Endometrial microvascular endothelial cells (primary cell): Measurements from ENCODE around the gene PARD6G. TPM values are rescaled to one million over a fixed set of nuclear protein-coding genes. Genes with fewer than 3 reads are reported as not detected.
"Not testable (repeated sequence)": the region's sequence is repeated elsewhere in the genome, so short reads cannot be mapped to it uniquely, and the experiment has no call there.

Experiments used
- in situ Hi-C: cut with HindIII; loops from 2 replicates; pipeline ENCODE4 v1.10.0; 2017; ENCODE audit warnings: low sequenced_read_pairs, low pct_unique_long_range_greater_than_20kb; ENCODE audit errors: inconsistent ontology term
- total RNA-seq: library from RNA; depleted of rRNA; stranded (reverse); fragments of >200 nt; gene quantifications from one replicate; pipeline ENCODE4 v1.2.3, GENCODE V29; 2015; ENCODE audit errors: inconsistent ontology term

Gene PARD6G
- total RNA-seq, 1 donor from 2014 or later: not detected

DNA sequence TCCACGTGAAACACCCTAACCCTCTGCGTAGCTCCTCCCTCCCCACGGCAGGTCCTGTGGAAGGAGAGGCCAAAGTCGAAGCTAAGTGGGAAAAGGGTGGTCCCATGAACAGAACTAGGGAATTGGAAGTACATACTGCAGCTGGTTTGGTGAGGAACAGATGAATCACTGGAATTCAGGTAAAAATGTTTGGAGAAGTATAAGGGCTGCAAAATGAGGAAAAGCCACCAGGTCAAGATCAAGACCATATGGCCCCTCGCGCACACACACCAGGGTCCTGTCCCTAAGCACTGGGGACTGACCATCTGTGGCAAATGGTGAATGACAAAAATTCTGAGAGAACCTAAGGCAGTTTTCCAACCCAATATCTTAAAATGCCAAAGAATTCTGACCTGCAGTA is 3.1 kb downstream of the PARD6G start:
- in situ Hi-C loops: no loop called here

DNA sequence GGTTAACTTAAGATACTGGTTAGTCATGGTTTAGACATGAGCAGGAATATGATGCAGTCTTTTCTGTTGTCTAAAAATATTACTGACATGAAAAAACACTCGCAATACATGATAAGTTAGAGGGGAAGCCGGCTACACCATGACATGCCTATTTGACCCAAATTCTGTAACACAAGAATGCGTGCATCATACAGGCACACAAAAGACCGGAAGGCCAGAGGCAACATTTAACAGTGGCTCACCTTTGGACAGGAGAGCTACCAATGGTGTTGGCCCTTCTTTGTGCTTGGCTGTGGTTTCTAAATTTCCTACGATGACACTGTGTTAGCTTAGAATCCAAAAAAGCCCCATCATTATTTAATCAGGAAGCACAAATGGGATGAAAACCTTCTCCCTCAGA is 4.1 kb downstream of the PARD6G start:
- in situ Hi-C loops: no loop called here

DNA sequence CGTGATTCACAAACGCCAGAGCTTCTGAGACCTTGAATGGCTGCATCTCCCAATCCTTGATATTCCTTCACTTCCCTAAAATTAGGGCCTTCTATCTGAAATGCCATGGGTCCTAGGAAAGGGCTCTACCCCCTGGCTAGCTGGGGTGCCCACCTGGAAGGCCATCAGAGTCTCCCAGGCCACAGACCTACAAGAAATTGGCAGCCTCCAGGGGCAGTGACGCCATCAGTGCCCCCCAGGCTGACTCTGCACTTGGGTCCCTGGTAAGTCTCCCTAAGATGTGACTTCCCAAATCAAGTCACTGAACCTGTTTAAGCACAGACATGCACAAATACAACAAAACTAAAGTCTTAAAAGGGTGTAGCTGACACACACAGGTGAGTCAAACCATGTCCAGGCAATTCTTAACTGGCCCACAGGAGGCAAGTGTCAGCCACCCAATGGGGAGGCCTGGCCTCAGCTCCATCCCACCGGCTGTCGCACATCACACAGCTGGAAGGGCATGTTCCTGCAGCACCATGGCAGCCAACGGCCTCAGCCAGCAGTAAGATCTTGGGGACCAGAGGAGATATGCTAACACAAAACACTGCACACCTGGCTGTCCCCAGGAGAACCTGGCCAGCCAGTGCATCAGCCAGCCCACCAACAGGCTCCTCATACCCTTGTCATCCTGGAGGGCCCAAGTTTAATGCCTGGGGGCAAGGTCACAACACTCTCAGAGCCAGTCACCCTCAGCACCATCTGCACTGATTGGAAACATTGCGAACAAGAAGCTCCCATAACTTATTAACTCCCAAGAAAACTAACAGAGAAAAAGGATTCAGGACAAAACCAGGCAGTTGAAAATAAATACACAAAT is 5.2 kb downstream of the PARD6G start:
- in situ Hi-C loops: no loop called here

DNA sequence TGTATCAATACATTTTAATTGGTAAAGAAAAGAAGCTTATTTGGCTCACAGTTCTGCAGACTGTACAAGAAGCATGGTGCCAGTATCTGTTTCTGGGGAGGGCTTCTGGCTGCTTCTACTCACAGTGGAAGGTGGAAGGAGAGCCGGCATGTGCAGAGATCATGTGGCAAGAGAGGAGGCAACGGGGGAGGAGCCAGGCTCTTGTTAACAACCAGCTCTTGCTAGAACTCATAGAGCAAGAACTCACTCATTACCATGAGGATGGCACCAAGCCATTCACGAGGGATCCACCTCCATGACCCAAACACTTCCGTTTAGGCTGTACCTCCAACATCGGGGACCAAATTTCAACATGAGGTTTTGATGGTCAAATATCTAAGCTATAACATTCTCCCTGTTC is 7.5 kb downstream of the PARD6G start:
- in situ Hi-C loops: no loop called here

DNA sequence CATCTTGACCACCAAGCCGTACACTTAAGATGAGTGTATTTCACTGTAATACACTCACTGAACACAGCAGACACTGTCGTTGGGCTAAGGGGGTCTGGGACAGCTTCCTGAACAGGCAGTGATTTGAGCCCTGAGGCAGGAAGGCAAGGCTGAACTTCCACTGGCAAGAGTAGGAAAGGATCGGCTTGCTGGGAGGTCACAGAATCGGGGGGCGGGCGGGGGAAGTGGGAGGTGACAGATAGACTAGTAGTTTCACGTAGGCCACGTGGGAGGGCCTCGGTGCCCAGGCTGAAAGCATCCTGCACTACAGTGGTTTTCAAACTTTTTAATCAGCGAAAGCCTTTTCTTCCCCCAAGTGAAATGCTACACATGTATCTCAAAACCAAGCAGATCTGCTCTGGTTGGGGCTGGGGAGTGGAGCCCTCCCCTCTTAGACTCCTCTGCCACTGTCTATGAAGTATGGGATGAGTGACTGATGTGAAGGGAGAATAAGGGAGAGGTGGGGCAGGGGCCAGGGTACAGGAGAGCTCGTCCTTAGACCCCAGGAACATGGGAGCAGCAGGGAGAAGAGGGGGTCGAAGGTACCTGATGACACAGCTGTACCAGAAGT is 8.6 kb downstream of the PARD6G start:
- in situ Hi-C loops: no loop called here

DNA sequence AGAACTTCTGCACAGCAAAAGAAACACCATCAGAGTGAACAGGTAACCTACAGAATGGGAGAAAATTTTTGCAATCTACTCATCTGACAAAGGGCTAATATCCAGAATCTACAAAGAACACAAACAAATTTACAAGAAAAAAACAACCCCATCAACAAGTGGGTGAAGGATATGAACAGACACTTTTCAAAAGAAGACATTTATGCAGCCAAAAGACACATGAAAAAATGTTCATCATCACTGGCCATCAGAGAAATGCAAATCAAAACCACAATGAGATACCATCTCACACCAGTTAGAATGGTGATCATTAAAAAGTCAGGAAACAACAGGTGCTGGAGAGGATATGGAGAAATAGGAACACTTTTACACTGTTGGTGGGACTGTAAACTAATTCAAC is 9.8 kb downstream of the PARD6G start:
- in situ Hi-C loops: not testable (repeated sequence)

DNA sequence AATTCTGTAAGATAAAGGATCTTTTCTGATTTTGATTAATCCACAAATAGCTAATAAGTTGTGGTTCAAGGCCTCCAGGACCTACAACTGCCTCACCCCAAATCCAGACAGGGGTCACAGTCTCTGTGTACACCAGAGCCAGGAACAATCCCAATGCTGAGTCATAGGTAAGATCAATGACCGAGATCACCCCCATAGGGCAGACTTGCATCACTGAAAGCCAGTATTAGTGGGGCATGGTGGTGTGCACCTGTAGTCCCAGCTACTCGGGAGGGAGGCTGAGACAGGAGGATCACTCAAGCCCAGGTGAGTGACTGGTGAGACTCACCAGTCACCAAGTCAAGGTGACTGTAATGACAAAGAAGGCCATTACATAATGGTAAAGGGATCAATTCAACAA is 12.9 kb downstream of the PARD6G start:
- in situ Hi-C loops: no loop called here

DNA sequence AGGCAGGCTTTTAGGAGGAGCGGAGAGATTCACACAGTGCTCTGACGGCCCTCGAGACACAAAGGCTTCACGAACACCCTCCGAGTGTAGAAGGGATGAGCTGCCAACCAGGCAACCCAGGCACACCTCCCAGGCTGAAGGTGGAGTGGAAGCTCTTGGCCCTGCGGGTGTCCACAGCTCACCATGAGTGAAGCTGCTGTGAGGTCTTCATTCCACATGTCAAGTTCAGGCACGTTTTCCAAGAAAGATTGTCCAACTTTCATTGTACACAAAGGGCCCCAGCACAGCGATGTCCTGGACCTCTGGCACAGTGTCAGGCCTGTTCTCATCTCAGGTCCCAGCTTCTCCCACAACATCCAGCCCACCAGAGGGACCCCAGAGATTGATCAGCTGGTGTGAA is 13.4 kb downstream of the PARD6G start:
- in situ Hi-C loops: no loop called here

DNA sequence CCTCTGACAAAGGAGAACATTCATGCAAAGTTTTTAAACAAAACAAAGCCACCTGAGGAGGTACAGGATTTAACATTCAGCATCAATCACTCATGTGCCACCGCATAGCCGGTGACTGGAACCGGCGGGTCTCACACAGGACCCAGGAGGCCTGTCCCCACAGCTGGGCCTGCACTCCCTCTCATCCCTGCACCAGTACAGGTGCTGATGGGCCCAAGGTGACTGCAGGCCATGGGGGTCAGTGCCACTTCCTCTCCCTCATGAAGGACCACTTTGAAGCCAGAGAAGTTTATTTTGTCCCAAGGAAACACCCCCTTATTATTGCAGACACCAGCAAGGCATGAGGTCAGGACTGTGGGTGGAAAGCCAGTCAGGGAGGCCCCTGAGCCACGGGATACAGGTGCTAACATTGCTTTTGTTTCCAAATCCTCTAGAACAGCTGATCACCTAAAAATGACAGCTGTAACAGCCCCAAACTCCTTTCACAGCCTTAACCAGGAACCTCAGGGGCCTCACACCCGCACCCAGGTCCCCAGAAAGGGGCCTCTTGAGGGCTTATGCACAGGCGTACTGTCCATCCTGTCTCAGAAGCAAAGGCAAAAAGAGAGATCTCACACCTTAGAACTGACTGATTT is 14.0 kb downstream of the PARD6G start:
- in situ Hi-C loops: no loop called here

DNA sequence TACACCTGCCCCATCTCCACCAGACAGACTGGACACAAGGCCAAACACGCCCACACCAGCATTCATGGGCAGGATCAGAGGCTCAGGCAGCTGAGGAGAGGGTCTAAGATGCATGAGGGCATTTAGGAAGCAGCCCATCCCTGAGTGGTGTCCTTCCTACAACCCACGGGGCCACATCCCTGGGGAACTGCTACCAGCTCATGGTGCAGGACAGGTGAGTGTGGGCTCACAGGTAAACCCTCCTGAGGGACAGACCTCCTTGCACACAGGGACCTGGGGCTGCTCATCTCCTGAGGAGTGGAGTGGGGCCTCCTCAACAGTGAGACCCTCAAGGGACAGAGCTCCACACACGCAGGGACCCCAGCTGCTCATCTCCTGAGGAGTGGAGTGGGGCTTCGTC is 14.6 kb downstream of the PARD6G start:
- in situ Hi-C loops: no loop called here

DNA sequence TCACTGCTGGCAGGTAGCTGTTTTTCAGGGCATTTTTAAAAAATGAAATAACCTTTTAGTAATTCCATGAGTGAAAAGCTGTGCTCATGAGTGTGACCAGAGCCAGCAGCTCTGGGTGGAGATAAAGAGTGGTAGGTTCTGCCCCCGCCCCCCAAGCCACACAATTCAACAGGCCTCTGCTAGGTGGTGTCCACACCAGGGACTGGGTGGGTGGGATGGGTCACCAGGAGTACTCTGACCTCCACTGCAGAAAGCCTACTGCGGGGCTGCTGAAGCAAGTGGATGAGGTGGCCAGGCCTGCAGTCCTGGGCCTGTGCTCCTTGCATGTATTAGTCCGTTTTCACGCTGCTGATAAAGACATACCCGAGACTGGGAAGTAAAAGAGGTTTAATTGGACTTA is 15.3 kb downstream of the PARD6G start:
- in situ Hi-C loops: no loop called here

DNA sequence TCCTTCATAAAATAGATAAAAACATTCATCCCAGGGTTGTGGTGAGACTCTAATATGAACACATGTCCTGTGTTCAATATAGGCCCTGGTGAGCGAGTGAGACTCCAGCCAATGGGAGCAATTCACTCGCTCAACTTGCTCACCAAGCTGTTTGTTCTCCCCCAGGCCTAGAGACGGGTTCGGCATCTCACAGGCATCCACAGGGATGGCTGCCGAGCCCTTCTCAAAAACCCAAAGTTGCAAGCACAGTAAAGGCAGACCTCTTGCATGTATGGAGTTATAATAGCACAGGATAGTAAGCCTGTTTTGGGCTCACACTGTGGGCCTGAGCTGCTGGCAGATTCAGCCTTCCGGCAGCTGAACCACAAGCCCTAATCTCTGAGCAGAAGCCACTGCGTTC is 15.7 kb downstream of the PARD6G start:
- in situ Hi-C loops: no loop called here

DNA sequence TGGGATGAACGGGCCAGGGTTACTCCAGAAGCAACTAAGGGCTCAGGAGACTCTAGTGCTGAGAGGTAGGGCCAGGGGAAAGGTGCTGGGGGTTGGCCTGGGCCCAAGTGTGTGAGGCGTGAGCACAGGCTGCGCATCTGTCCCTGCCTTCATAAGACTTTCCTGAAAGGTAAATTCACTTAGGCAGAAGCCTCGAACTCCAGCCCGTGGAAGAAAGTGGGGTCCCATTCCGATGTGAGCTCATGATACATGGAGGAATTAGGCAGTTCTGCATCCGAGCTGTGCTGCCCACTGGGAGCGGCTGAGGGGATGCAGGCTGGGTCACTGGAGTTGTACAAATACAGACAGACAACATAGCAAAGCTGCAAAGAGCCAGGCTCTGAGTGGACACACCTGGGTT is 16.2 kb downstream of the PARD6G start:
- in situ Hi-C loops: no loop called here

DNA sequence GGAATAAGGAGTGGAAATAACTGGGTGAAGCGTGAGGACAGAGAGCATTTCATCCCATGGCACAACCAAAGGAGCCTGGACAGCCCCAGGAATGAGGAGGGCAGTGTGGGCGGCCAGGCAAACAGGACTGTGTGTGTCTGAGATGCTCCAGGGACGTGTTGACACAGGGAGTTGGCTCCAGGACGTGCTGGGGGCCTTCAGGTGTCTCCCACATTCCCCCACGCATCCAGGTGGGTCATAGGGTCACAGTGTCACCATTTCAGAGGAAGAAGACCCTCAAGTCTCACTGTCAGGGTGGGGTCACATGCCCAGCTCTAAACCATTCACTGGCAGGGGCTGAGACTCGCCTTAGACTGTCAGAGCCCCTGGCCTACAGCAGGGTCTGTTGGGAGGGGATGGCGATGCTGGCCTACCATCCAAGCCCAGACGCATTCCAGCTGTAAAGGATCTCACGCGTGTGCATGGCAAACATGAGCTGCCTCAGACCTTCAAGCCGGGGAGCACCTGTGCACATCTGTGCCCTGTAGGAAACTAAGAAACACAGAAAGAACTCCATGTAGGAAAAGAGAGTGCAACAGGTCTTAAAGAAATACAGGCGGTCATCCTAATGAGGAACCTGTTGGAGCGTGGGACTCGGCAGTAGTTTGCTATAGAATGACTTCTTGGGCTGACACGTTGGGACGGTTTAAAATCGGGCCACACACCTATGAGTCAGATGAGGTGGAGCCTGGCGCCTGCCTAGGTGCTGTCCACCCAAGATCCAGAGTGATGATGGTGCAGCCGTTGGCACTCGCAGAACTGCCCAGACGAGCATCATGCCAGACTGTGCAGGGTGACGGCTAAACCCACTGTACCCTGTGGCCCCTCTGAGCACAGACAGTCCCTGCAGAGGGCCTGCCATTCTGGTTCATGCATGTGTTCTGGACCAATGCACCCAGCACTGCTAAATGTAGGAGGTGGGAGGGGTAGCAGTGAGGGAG is 17.3 kb downstream of the PARD6G start:
- in situ Hi-C loops: no loop called here

DNA sequence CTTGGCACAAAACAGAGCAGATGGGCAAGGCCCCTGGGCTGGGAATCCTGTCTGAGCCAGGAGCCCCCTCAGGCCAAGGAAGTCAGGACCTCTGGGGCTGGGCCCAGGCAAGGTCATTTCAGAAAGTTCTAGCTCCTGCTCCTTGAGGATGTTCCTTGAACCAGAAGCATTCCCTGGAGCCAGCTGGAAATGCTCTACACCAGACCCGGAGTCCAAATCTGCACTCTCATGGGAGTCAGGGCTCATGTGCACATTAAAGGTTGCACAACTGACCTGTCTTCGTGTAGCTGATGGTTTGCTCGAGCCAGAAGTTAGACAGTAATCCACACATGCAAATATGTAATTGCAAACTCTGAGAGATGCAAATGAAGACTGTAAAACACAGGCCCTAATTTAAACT is 18.0 kb downstream of the PARD6G start:
- in situ Hi-C loops: no loop called here

DNA sequence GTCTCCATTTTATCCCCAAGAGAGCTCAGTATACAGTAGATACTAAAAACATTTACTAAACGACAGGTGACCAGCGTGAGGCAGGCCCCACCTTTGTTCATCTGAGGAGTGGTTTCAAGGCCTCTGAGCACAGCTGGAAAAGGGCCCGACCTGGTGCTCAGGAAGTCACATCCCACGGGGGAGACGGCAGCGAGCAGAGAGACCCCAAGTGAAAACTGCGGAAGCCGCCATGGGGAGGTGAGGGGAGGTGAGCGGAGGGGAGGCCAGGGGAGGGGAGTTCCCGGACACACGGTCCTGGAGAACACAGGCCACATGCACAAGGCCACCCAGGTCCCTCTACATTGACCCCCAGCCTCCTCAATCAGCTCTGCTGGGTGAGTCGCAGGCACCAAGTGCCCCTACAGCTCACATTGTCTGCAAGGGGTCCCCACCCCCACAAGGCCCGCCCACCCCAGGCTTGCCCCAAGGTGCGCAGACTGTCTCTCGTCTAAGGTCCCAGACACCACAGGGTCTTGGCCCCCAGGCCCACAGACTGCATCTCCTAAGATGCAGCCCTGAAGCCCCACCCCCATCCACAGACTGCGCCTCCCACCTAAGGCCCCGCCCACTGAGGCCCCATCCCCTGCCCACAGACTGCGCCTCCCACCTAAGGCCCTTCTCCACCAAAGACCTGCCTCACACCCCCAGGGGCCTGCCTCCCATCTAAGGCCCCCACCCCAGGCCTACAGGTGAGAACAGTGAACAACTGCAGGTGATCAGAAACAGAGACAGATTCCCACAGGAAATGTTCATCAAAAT is 19.1 kb downstream of the PARD6G start:
- in situ Hi-C loops: no loop called here

DNA sequence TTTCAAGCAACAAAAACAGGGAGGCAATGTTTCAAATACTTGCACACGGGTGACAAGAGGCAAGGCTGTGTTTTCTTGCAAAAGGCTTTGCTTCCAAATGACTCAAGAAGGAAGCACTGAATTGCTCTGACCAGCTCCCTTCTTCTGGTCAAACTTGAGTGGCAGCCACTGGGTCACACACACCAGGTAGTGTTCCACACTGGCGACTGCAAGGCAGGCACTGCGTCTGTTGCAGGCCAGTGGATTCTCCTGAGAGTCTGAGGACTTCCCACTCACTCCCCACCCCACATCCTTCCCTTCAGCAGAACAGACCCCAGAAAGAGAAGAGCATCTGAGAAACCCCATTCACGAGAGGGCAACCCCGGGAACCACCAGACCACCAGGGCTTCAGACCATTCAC is 19.8 kb downstream of the PARD6G start:
- in situ Hi-C loops: no loop called here

DNA sequence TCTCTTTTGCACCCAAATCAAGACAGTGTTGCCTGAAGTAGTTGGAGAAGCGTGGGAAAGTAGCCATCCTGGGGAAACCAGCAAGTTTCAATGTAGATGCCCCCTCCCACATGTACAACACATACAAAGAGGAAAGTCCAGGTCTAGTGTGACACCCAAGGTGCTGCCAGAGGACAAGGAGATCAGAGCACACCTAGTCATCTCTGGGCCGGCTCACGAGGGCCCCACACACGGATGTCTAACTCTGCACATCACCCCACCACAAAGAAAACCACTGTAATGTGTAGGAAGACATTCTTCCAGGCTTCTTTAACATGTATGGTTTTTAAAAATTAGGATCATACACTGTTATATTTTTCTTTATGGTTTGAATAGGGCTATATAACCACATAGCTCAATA is 21.6 kb downstream of the PARD6G start:
- in situ Hi-C loops: no loop called here
